ENCODE data around the gene BCAN.
A peak's percentile ranks its signal among the peaks of the same experiment; 100 is the strongest.

Gene BCAN

GRCh38 chr1:156677616-156678596, 36.0 kb downstream of the BCAN start:
- DNase-seq = peak; percentile 83

GRCh38 chr1:156680056-156680455, 38.1 kb downstream of the BCAN start:
- no peak for DNase-seq

GRCh38 chr1:156681196-156681960, 39.5 kb downstream of the BCAN start:
- DNase-seq = no peak

GRCh38 chr1:156682166-156682890, 40.4 kb downstream of the BCAN start:
- no peak for DNase-seq

- DNase-seq = no peak
Measured at GRCh38 chr1:156684227-156684782, 42.4 kb downstream of the BCAN start.

GRCh38 chr1:156689035-156689952, 47.4 kb downstream of the BCAN start:
- DNase-seq = peak; percentile 95

GRCh38 chr1:156689953-156690674, 48.2 kb downstream of the BCAN start:
- no peak for DNase-seq

- DNase-seq = no peak
Measured at GRCh38 chr1:156690675-156691036, 48.7 kb downstream of the BCAN start.

- DNase-seq = no peak
Measured at GRCh38 chr1:156691191-156691590, 49.3 kb downstream of the BCAN start.

GRCh38 chr1:156691665-156692440, 49.9 kb downstream of the BCAN start:
- no peak for DNase-seq

- DNase-seq = no peak
Measured at GRCh38 chr1:156692441-156692924, 50.6 kb downstream of the BCAN start.

GRCh38 chr1:156692925-156693847, 51.3 kb downstream of the BCAN start:
- DNase-seq = no peak

GRCh38 chr1:156693848-156694689, 52.2 kb downstream of the BCAN start:
- DNase-seq = no peak

- no peak for DNase-seq
Measured at GRCh38 chr1:156694690-156694962, 52.7 kb downstream of the BCAN start.

GRCh38 chr1:156696755-156697154, 54.8 kb downstream of the BCAN start:
- no peak for DNase-seq

- no peak for DNase-seq
Measured at GRCh38 chr1:156697481-156697880, 55.6 kb downstream of the BCAN start.

GRCh38 chr1:156698995-156699394, 57.1 kb downstream of the BCAN start:
- no peak for DNase-seq

Measured in retina (tissue), 1 donor.